GM12878 (cell line): ENCODE measurements around the gene SRPK2. TPM values are rescaled to one million over a fixed set of nuclear protein-coding genes. Genes with fewer than 3 reads are reported as not detected.

Experiments
- ATAC-seq: fragments of 200-7000 bp; cut with Tn5 transposase; 3 replicates; pipeline ENCODE4 v1.9.1; 2020; ENCODE audit warnings: mild to moderate bottlenecking, moderate library complexity
- BruUV-seq: library from RNA; stranded (reverse); fragments of 400-500 nt; replicated peaks from 2 replicates; lab custom pipeline; 2021; lab: Mats Ljungman, UMichigan
- CTCF ChIA-PET: fragments of 300-600 bp; sonication (Branson Sonifier 250); formaldehyde crosslinking; extraction: SDS; loops from one replicate; lab custom pipeline; 2021; ENCODE audit warnings: inconsistent platforms; lab: Yijun Ruan, JAX
- POLR2A ChIA-PET: fragments of 350-600 bp; formaldehyde crosslinking; extraction: SDS; loops from one replicate; lab custom pipeline; 2021; ENCODE audit warnings: inconsistent platforms; lab: Charles Lee
- RAD21 ChIA-PET: fragments of 300-600 bp; sonication (Branson Sonifier 250); formaldehyde crosslinking; loops from one replicate; lab custom pipeline; 2023; ENCODE audit warnings: antibody characterized with exemption; ENCODE audit not compliant: unreplicated experiment; lab: Charles Lee
- SMC1A ChIA-PET: fragments of 300-600 bp; sonication (Branson Sonifier 250); formaldehyde crosslinking; loops from one replicate; lab custom pipeline; 2023; ENCODE audit not compliant: unreplicated experiment, uncharacterized antibody; lab: Charles Lee
- DNase-seq: peaks from one replicate; pipeline ENCODE4 v3.0.0-alpha.2; 2011; ENCODE audit warnings: low read depth, low spot score
- FAIRE-seq: peaks from 3 replicates; lab custom pipeline; 2011; peaks lifted over from hg19 to GRCh38; lab: Jason Lieb, UNC
- H2AFZ ChIP-seq: 2 replicates; pipeline ENCODE4 v1.6.0; 2011; ENCODE audit warnings: low read depth, low read length, control low read depth; ENCODE audit not compliant: control insufficient read depth
- H3K27ac ChIP-seq: 2 replicates; pipeline ENCODE4 v1.5.1; 2011; ENCODE audit warnings: control low read depth; ENCODE audit not compliant: control insufficient read depth, insufficient read depth
- H3K27me3 ChIP-seq, 2 experiments: replicated peaks in 1 of 2; 2 replicates each; pipeline versions ENCODE4 v1.6.0 to v1.6.1; 2011; ENCODE audit warnings: low read length in 1 of 2; ENCODE audit not compliant: control insufficient read depth in 2 of 2, insufficient read depth in 2 of 2
- H3K36me3 ChIP-seq, 2 experiments: 2 replicates each; pipeline ENCODE4 v1.5.1; 2011; ENCODE audit warnings: low read length in 1 of 2; ENCODE audit not compliant: control insufficient read depth in 2 of 2, insufficient read depth in 2 of 2
- H3K4me1 ChIP-seq: 2 replicates; pipeline ENCODE4 v1.6.1; 2011; ENCODE audit warnings: mild to moderate bottlenecking, low read length, moderate library complexity, mixed read lengths; ENCODE audit not compliant: control insufficient read depth, insufficient read depth
- H3K4me2 ChIP-seq: 2 replicates; pipeline ENCODE4 v1.6.0; 2011; ENCODE audit warnings: control low read depth; ENCODE audit not compliant: control insufficient read depth, insufficient read depth
- H3K4me3 ChIP-seq: fragments of 200-600 bp; sonication (generic); 2 replicates; pipeline ENCODE4 v1.5.1; 2016
- H3K79me2 ChIP-seq: 2 replicates; pipeline ENCODE4 v1.6.0; 2011; ENCODE audit warnings: low read length; ENCODE audit not compliant: control insufficient read depth, insufficient read depth
- H3K9ac ChIP-seq: 2 replicates; pipeline ENCODE4 v1.8.0; 2011; ENCODE audit warnings: low read length, control low read depth, mixed read lengths; ENCODE audit not compliant: control insufficient read depth, insufficient read depth
- H3K9me3 ChIP-seq: replicated peaks from 3 replicates; pipeline ENCODE4 v1.5.1; 2011; ENCODE audit warnings: mild to moderate bottlenecking, low read length; ENCODE audit not compliant: control insufficient read depth, insufficient read depth
- H4K20me1 ChIP-seq: 2 replicates; pipeline ENCODE4 v1.6.0; 2011; ENCODE audit not compliant: control insufficient read depth, insufficient read depth
- BRCA1 ChIP-seq: IDR thresholded peaks from 2 replicates; pipeline ENCODE4 v1.6.1; 2011; ENCODE audit warnings: low read depth, low read length, improper control_type of control experiment
- CEBPB ChIP-seq, 2 experiments: fragments of 150-350 bp in 1 of 2; IDR thresholded peaks; 2 replicates each; pipeline ENCODE4 v1.6.1; 2012 to 2014; ENCODE audit warnings: low read depth in 2 of 2, low read length in 2 of 2, borderline replicate concordance in 1 of 2, inconsistent platforms in 1 of 2
- HCFC1 ChIP-seq: fragments of 150-350 bp; IDR thresholded peaks from 2 replicates; pipeline ENCODE4 v1.6.1; 2014; ENCODE audit warnings: low read length
- IKZF1 ChIP-seq: fragments of 450-650 bp; conservative IDR thresholded peaks from 2 replicates; pipeline ENCODE4 v1.6.1; 2017; ENCODE audit warnings: antibody characterized with exemption, mild to moderate bottlenecking
- IRF3 ChIP-seq: fragments of 450-650 bp; IDR thresholded peaks from 2 replicates; pipeline ENCODE4 v1.6.1; 2014; ENCODE audit warnings: mild to moderate bottlenecking
- IRF4 ChIP-seq: IDR thresholded peaks from 2 replicates; pipeline ENCODE4 v1.6.1; 2011; ENCODE audit warnings: low read depth, low read length
- NFIC ChIP-seq: IDR thresholded peaks from 2 replicates; pipeline ENCODE4 v1.6.1; 2012; ENCODE audit warnings: low read depth, mild to moderate bottlenecking, inconsistent platforms, low read length, moderate library complexity
- NFXL1 ChIP-seq: fragments of 450-650 bp; IDR thresholded peaks from 2 replicates; pipeline ENCODE4 v1.6.1; 2017; ENCODE audit warnings: antibody characterized with exemption, mild to moderate bottlenecking, borderline replicate concordance
- PML ChIP-seq: IDR thresholded peaks from 2 replicates; pipeline ENCODE4 v1.6.1; 2012; ENCODE audit warnings: low read length, inconsistent platforms
- RAD21 ChIP-seq: IDR thresholded peaks from 2 replicates; pipeline ENCODE4 v1.6.1; 2011; ENCODE audit warnings: mild to moderate bottlenecking, low read depth, low read length, moderate library complexity; ENCODE audit not compliant: insufficient read depth
- RELA ChIP-seq: fragments of 450-650 bp; IDR thresholded peaks from 2 replicates; pipeline ENCODE4 v1.8.0; 2014; ENCODE audit warnings: borderline replicate concordance; ENCODE audit not compliant: partially characterized antibody
- STAT1 ChIP-seq: fragments of 450-650 bp; conservative IDR thresholded peaks from 2 replicates; pipeline ENCODE4 v1.6.1; 2014; ENCODE audit warnings: antibody characterized with exemption, mild to moderate bottlenecking
- ZNF622 ChIP-seq: fragments of 450-650 bp; IDR thresholded peaks from 2 replicates; pipeline ENCODE4 v1.6.1; 2017; ENCODE audit warnings: mild to moderate bottlenecking, inconsistent platforms
- ZSCAN29 ChIP-seq: fragments of 450-650 bp; IDR thresholded peaks from 2 replicates; pipeline ENCODE4 v1.6.1; 2017; ENCODE audit warnings: mild to moderate bottlenecking, moderate library complexity
- WGBS: methylation state at CpG from one replicate; pipeline ENCODE4 v1.1.6; 2016; ENCODE audit warnings: low lambda C conversion rate; ENCODE audit not compliant: insufficient replicate concordance, insufficient coverage; ENCODE audit errors: missing lambda C conversion rate; 5-methylcytosine and 5-hydroxymethylcytosine counted together
- in situ Hi-C: fragments of 300-500 bp; cut with MboI; formaldehyde crosslinking; loops from 9 replicates; pipeline ENCODE4 v1.14.3; 2018; ENCODE audit warnings: mixed read lengths
- intact Hi-C: fragments of 100-400 bp; cut with micrococcal nuclease; formaldehyde crosslinking; loops from one replicate; pipeline ENCODE4 v1.14.2; 2022; ENCODE audit not compliant: unreplicated experiment
- polyA plus RNA-seq, 11 experiments: library from polyadenylated mRNA; depleted of rRNA in 4 of 11; unstranded in 6 of 11; stranded (reverse) in 5 of 11; fragments of >200 nt; fragmentation: Nextera tagmentation in 4 of 11; fragmentation: Illumina TruSeq in 1 of 11; extraction: Ambion mirVana in 4 of 11; extraction: Trizol in 1 of 11; gene quantifications; 1 replicate in 1 of 11; 2 replicates in 10 of 11; pipeline versions ENCODE4 v1.2.1 to v1.2.3, GENCODE V29; 2011 to 2016; ENCODE audit warnings: inconsistent platforms in 2 of 11, missing spikeins in 2 of 11, low read depth in 1 of 11
- total RNA-seq, 4 experiments: library from RNA; depleted of rRNA in 3 of 4; stranded (reverse); fragments of >200 nt in 3 of 4; fragmentation: Illumina TruSeq in 1 of 4; extraction: Trizol in 1 of 4; gene quantifications; 2 replicates each; pipeline versions ENCODE4 v1.2.1 to v1.2.3, GENCODE V29; 2013 to 2021
- TF ChIP-seq, protein P1 (sequence below): fragments of 450-650 bp; formaldehyde crosslinking; IDR thresholded peaks from 2 replicates; pipeline ENCODE4 v1.5.0; 2022; ENCODE audit warnings: mild to moderate bottlenecking, missing genetic modification characterization
- TF ChIP-seq, protein P2 (sequence below): IDR thresholded peaks from 2 replicates; pipeline ENCODE4 v1.6.1; 2011; ENCODE audit warnings: mild to moderate bottlenecking, low read depth, low read length, moderate library complexity; ENCODE audit not compliant: insufficient replicate concordance

Gene SRPK2
- total and polyA plus RNA-seq, 10 of the 15 experiments (the other 5 are each of a cell fraction or from before 2014, with no cell fraction given): 13.2 to 32.8 (median 24.5) TPM

- BruUV-seq: no TSS peak
- Histone ChIP-seq H2AFZ (no peak overlapping the region), H3K4me1 (no peaks in the 10 kb centered on the region), H3K36me3 (peaks cover 8 to 20% of the 10 kb centered on the region in 2 experiments), H4K20me1 (no peaks in the 10 kb centered on the region), H3K4me3 (no peak overlapping the region), H3K4me2 (no peak overlapping the region), H3K27ac (no peak overlapping the region), H3K79me2 (peaks cover 2% of the 10 kb centered on the region), H3K9ac (no peak overlapping the region), H3K9me3 (no peaks in the 10 kb centered on the region), H3K27me3 (no peaks in the 10 kb centered on the region)
- ChIA-PET POLR2A (no interaction called here), SMC1A (interaction anchor here (1.0 to 1.2 kb wide), 3 partner anchors 8 to 463 kb away, joined by 3 to 4 read pairs (median 4); partner anchors contain the start of gene RINT1), RAD21 (interaction anchor here (1.2 kb wide), 1 partner anchor 88 kb away, joined by 4 read pairs; no protein-coding TSS in a partner anchor), CTCF (interaction anchor here (0.8 to 3.5 kb wide), 3 partner anchors 11 to 87 kb away, joined by 3 to 16 read pairs (median 6); no protein-coding TSS in a partner anchor)
- intact Hi-C loops: no loop called here
- WGBS: 90% methylated on average over 1 of the region's 1 CpG
- no peak for DNase-seq
- in situ Hi-C loops: no loop called here
- ATAC-seq: no peak
- peak; percentile 52 for FAIRE-seq
- no peak for TF ChIP-seq IKZF1
- TF ChIP-seq, protein P1, sequence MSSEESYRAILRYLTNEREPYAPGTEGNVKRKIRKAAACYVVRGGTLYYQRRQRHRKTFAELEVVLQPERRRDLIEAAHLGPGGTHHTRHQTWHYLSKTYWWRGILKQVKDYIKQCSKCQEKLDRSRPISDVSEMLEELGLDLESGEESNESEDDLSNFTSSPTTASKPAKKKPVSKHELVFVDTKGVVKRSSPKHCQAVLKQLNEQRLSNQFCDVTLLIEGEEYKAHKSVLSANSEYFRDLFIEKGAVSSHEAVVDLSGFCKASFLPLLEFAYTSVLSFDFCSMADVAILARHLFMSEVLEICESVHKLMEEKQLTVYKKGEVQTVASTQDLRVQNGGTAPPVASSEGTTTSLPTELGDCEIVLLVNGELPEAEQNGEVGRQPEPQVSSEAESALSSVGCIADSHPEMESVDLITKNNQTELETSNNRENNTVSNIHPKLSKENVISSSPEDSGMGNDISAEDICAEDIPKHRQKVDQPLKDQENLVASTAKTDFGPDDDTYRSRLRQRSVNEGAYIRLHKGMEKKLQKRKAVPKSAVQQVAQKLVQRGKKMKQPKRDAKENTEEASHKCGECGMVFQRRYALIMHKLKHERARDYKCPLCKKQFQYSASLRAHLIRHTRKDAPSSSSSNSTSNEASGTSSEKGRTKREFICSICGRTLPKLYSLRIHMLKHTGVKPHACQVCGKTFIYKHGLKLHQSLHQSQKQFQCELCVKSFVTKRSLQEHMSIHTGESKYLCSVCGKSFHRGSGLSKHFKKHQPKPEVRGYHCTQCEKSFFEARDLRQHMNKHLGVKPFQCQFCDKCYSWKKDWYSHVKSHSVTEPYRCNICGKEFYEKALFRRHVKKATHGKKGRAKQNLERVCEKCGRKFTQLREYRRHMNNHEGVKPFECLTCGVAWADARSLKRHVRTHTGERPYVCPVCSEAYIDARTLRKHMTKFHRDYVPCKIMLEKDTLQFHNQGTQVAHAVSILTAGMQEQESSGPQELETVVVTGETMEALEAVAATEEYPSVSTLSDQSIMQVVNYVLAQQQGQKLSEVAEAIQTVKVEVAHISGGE (CRISPR knock-in tag): no peak
- no peak for TF ChIP-seq CEBPB (IDR thresholded peaks at IDR 0.05; ENCODE audit: borderline replicate concordance in 1 of 2, low read depth in 2 of 2, low read length in 2 of 2)
- no peak for TF ChIP-seq IRF3
- TF ChIP-seq, protein P2, sequence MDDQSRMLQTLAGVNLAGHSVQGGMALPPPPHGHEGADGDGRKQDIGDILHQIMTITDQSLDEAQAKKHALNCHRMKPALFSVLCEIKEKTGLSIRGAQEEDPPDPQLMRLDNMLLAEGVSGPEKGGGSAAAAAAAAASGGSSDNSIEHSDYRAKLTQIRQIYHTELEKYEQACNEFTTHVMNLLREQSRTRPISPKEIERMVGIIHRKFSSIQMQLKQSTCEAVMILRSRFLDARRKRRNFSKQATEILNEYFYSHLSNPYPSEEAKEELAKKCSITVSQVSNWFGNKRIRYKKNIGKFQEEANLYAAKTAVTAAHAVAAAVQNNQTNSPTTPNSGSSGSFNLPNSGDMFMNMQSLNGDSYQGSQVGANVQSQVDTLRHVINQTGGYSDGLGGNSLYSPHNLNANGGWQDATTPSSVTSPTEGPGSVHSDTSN: no peak
- no peak for TF ChIP-seq RAD21
- TF ChIP-seq NFIC: no peak
- no peak for TF ChIP-seq HCFC1
- TF ChIP-seq ZSCAN29: no peak
- no peak for TF ChIP-seq IRF4
- no peak for TF ChIP-seq RELA
- TF ChIP-seq PML: no peak
- no peak for TF ChIP-seq ZNF622
- no peak for TF ChIP-seq STAT1
- TF ChIP-seq BRCA1: no peak
- no peak for TF ChIP-seq NFXL1
Observed at GRCh38 chr7:105068886-105069285, 319.8 kb downstream of the SRPK2 start.
